H1 (cell line): ENCODE measurements around the gene CYSRT1. TPM values are rescaled to one million over a fixed set of nuclear protein-coding genes. Genes with fewer than 3 reads are reported as not detected.

Experiments used
- CEBPB ChIP-seq: IDR thresholded peaks from 2 replicates; pipeline ENCODE4 v1.6.1; 2012; ENCODE audit warnings: low read depth, low read length
- JUN ChIP-seq: IDR thresholded peaks from 2 replicates; pipeline ENCODE4 v1.6.1; 2011; ENCODE audit warnings: low read depth, mild to moderate bottlenecking, improper control_type of control experiment, low read length
- polyA plus RNA-seq, 7 experiments: library from polyadenylated mRNA; depleted of rRNA in 3 of 7; stranded (reverse) in 5 of 7; unstranded in 2 of 7; fragments of >200 nt in 5 of 7; fragments of 200-250 nt in 2 of 7; gene quantifications; 1 replicate in 5 of 7; 2 replicates in 1 of 7; 4 replicates in 1 of 7; pipeline versions ENCODE4 v1.2.1 to v1.2.3, GENCODE V29; 2011 to 2013; ENCODE audit warnings: missing spikeins in 2 of 7, mixed read lengths in 2 of 7
- total RNA-seq: library from RNA; stranded (reverse); fragmentation: NEBNext Ultra II Directional; extraction: Animal tissue kit (Norgen Biotek cat#: 25700); gene quantifications from 2 replicates; pipeline ENCODE4 v1.2.1, GENCODE V29; 2021

CYSRT1 gene
- total and polyA plus RNA-seq, 2 of the 8 experiments (the other 6 are each of a cell fraction or from before 2014, with no cell fraction given) = 1.0 to 6.5 TPM

DNA sequence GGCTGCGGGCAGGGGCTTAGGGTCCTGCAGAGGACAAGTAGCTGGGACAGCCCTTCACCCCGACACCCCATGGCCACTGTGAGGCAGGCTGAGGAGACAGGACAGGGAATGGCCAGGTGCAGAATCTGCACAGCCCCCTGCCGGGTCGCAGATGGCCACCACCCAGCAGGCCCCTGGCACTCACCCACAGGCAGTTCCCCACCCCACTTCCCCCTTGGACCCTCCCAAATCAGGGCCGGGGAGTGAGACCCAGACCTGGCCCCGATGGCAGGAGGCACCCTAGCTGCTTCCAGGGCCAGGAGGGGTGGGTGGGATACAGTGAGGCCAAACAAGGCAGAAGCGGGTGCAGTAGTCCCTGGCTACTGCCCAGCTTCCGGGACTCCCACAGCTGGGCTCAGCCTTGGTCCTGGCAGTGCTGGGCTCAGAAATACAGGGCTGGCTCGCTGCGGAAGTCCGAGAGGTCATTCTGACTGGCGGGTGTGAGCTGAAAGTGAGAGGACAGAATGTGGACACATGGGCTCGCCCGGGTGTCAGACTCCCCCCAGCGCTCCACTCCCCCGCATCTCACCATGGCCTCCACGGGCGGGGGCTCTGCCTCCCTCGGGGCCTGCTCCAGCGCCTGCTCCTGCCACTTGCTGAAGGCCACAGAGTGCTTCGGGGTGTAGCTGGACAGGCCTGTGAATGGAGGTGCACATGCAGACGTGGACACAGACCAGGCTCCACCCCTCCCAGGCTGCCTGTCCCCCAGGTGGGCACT is 33.1 kb upstream of the CYSRT1 start (continued):
- TF ChIP-seq CEBPB = no peak
- no peak for TF ChIP-seq JUN
